Measurements from ENCODE around the gene VENTX.

VENTX gene, protein sequence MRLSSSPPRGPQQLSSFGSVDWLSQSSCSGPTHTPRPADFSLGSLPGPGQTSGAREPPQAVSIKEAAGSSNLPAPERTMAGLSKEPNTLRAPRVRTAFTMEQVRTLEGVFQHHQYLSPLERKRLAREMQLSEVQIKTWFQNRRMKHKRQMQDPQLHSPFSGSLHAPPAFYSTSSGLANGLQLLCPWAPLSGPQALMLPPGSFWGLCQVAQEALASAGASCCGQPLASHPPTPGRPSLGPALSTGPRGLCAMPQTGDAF

DNA sequence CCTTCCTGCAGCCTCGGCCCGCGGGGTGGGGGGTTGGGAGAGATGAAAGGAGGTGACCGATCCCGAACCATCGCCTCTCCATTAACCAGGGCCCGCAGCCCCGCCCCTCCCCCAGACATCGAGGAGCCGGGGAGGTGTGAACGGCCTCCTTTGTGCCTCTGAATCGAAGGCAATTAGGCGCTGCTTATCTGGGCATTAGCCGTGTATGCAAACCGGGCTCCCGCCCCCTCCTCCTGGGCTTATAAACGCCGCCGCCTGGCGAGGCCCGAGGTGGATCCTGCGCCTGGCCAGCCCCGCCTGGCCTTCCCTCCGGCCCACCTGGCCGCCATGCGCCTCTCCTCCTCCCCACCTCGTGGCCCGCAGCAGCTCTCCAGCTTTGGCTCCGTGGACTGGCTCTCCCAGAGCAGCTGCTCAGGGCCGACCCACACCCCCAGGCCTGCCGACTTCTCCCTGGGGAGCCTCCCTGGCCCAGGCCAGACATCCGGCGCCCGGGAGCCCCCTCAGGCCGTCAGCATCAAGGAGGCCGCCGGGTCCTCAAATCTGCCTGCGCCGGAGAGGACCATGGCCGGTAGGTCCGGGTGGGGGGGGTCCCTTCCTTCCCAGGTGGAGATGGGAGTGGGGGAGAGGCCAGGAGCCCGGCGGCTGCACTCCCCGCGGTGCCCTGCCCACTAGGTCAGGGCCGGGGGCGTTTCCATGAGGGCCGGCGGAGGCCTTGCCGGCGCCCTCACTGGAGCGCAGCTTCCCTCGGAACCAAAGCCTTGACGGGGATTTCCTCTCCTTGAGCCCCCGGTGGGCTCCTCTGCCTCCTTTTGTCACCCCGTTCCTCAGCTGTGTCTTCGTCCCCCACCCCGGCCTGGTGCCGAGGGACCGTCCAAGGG is at the start of gene VENTX:
Gene VENTX, plus strand, starts transcription at position 268 of the 878 bp plus-strand sequence. Its CDS starts 60 bp downstream, at position 328.
- DNase-seq (ENCODE audit: low spot score): no peak

DNA sequence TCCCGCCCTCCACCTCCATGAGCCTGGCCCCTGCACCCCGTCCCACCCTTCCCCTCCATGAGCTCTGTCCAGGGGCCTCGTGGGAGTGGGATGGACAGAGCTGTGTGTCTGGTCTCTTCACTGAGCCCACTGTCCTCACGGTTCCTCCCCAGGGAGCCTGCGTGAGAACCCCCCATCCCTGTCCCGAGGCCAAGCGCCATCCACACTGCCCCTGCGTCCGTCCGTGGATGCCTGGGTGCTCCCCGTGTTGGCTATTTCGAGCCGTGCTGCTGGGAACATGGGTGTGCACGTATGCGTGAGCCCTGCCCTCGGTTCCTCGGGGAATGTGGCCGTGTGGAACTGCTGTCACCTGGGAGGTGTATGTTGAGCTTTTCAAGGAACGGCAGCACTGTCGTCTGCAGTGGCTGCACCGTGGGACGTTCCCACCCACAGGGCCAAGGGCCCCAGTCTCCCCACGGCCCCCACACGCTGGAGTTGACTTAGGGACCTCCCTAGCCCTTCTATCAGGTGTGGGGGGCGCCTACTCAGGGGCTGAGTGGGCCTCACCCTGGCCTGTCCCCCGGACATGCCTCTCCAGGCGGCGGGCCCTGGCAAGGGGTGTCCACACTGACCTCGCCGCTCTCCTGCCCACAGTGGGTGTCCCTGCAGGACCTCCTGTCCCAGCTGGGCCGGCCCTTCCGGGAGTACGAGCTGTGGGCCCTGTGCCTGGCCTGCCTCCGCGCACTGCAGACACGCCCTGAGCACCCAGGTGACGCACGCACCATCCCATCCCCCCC is 49.6 kb upstream of the VENTX start:
- DNase-seq (ENCODE audit: low spot score): no peak

DNA sequence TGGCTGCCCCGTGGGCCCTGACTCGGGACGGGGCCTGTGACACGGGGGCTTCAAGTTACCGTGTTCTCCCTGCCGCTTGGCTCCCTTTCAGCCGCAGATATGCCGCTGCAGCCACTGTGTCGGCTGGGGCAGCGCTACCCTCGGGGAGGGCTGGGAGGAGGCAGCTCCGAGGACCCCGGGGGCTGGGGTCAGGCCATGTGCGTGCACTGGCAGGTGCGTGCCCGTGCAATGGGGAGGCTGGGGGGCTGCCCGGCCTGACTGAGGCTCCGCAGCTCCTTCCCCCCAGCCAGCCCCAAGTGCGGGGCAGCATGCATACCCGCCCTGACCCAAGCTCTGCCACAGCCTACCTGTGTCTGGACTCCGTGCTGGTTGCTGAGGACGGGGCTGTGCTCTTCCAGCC is 48.4 kb upstream of the VENTX start:
- DNase-seq (ENCODE audit: low spot score): no peak

DNA sequence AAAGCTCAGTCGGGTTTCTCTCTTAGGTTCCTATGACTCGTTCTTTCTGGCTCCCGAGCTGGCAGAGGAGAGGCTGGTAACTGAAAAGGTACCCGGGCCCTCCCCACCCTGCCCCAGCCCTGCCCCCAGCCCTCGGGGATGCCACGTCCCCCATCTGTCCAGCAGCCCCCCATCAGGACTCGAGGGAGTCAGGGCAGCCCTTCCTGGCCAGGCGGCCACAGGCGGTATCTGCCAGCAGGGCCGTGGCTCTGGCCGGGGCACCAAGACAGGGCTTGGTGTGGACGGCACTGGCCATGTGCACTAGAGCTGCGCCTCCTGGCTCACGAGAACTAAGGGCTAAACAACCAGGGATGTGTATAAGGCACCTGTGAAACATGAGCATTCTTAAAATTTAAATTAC is 47.9 kb upstream of the VENTX start:
- no peak for DNase-seq (ENCODE audit: low spot score)

DNA sequence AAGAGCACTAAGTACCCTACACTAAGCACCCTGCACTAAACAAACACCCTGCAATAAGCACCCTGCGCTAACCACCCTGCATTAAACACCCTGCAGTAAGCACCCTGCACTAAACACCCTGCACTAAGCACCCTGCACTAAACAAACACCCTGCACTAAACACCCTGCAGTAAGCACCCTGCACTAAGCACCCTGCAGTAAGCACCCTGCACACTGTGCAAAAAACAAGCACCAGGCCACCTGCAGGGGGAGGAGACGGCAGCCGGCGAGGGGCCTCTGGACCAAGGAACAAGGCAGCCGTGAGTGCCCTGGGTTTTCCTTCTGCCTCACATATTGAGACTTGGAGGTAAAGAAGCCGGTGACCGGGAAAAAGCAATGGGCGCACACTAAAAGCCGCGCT is 47.4 kb upstream of the VENTX start:
- DNase-seq (ENCODE audit: low spot score): no peak

DNA sequence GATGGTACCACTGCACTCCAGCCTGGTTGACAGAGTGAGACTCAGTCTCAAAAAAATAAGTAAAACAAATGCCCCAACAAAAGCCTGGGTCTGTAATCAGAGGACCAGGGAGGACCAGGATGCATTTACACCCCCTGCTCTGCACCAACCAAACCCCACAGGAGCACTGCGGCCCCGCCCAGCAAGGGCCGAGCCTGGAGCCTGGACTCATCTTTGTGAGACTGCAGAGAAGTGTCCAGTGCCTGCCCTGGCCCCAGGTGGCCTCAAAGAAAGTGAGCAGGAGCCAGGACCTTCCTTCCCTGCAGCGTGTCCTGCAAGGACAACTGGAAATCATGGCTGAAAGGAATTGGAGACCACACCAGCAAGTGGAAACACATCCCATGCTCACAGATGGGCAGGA is 46.0 kb upstream of the VENTX start:
- DNase-seq (ENCODE audit: low spot score): no peak

DNA sequence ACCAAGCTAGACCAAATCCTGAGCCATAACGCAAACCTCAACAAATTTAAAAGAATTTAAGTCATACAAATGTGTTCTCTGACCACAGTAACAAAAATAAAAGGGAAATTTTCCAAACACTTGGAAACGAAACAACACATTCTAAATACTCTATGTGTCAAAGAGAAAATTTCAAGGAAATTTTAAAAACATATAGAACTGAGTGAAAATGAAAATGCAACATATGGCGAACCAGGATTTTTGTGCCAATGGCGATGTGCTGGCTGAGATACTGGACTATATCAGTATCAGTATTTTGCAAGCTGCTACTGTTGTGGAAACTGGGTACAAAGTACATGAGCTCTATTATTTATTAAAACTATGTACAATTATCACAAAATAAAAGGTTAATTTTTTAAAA is 43.5 kb upstream of the VENTX start:
- DNase-seq (ENCODE audit: low spot score): no peak

DNA sequence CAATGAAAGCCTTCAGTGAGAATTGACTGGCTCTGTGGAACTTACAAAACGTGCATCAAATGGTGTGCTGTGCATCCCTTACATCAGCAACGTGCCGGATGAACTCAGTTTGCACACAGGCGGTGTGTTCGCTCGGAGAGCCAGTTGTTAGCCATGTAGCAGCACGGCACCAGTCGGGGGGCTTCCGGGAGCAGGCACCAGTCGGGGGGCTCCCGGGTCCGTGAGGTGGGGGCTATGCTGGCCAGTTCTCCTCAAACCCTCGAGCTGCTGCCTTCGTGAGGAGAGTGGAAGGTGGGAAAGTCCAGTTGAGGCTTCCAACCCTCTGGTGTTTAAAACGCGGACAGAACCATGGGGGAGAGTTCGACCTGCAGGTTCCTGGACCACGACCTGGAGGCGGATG is 42.6 kb upstream of the VENTX start:
- DNase-seq (ENCODE audit: low spot score): no peak

DNA sequence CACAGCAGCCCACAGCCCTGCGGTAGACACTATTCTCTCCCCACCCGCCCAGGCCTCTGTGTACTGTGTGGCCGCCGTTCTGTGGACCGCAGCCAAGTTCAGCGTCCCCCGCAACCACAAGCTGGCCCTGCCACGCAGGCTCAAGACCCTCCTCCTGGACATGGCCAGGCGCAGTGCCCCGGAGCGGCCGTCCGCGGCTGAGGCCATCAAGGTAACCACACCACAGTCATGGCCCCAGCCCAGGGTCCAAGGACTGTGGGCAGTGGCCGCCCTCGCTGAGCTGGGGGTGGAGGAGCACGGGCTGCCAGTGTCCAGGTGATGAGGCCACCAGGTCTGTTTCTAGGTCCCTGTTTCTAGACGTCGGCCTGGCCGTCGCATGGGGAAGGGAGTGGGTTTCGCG is 42.0 kb upstream of the VENTX start:
- no peak for DNase-seq (ENCODE audit: low spot score)

DNA sequence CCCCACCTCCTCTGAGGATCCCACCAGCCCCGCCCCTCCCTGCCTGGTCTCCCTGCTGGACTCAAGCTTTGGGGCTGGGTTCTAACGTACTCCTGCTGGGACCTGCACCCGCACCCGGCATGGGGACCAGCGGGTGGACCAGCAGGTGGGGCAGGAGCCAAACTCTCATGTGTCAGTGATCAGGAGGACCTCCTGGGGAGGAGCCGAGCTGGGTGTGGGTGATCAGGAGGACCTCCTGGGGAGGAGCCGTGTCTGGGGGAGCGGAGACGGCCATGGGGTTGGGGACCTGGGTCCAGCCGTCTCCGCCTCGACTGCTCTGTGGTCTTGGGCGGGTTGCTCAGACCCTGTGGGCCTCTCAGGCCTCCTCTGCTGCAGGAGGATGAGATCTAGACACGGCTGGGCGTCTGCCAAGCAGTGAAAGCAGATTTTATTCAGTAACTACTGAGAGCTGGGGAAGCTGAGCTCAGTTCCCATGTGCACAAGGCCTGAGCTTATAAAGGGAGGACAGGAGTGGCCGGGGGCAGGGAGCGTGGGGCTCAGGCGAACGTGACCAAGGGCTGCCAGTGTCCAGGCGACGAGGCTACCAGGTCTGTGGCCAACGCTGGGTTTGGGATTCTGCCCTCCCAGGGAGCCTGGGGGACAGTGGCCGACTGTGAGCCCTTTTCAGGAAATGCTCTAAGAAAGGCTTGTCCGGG is 41.3 kb upstream of the VENTX start:
- DNase-seq (ENCODE audit: low spot score): no peak

DNA sequence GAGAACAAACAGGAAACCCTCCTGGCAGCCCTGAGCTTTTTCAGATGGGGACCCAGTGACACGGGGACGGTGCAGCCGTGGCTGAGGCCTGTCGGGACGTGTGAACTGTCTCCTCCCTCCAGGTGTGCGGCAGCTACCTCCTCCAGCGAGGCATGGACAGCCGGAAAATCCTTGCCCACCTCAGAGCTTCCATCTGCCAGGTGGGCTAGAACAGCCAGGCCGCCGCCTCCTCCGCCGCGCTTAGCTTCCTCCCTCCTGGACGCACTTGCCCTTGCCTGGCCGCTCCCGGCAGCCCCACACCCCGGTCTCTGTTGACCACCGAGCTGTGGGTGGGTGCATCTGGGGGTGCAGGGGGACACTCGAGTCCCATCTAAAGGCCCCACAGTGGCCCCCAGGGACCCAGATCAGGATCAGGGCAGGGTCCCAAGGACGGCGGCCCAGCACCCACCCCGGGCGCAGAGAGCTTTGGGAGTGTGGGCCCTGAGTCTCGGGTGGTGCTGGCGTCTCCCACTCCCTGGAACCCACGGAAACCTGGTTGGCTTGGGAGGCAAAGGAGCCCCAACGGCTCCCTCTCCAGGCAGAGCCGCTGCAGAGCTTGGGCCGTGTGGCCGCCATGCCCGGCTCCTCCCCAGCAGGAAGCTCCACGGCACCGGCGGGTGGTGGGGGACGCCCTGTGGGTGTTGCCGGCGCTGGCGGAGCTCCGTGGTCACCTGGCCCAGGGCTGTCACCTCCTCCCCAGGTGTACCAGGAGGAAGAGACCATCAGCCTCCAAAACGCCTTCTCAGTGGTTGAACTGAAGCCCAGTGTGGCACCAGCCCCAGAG is 40.5 kb upstream of the VENTX start:
- DNase-seq (ENCODE audit: low spot score): no peak

DNA sequence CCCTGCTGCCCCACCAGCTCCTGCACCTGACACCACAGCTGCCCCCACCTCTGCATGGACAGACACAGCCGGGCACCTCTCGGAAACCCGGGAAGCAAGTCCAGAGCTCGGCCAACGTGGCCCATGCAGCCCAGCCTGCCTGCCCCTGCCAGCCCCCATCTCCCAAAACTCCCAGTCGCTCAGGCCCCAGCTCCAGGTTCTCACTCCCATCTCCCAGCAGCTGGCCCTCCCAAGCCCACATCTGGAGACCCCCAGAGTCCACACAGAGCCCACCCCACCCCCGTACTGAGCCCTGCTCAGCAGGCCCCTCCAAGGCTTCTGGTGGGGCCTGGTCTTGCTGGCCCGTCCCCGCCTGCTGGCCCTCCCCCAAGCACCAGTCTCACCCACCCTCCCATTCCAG is 39.9 kb upstream of the VENTX start:
- no peak for DNase-seq (ENCODE audit: low spot score)

DNA sequence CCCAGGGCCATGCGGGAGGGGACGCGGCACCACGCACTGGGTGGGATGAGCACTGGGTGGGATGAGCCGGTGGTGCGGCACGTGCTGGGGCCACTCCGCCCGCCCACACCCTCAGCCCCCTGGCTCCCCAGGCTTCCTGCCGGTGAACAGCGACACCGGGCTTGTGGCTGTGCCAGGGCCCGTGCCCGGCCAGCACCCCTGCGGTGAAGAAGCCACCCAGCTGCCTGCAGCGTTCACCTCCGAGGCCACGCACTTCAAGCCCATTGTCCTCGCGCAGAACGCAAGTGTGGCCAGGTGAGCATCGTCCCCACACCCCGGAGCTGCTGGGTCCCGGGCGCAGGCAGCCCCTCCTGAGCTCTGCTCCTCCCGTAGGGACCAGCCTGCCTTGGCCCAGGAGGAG is 39.4 kb upstream of the VENTX start:
- DNase-seq (ENCODE audit: low spot score): no peak

DNA sequence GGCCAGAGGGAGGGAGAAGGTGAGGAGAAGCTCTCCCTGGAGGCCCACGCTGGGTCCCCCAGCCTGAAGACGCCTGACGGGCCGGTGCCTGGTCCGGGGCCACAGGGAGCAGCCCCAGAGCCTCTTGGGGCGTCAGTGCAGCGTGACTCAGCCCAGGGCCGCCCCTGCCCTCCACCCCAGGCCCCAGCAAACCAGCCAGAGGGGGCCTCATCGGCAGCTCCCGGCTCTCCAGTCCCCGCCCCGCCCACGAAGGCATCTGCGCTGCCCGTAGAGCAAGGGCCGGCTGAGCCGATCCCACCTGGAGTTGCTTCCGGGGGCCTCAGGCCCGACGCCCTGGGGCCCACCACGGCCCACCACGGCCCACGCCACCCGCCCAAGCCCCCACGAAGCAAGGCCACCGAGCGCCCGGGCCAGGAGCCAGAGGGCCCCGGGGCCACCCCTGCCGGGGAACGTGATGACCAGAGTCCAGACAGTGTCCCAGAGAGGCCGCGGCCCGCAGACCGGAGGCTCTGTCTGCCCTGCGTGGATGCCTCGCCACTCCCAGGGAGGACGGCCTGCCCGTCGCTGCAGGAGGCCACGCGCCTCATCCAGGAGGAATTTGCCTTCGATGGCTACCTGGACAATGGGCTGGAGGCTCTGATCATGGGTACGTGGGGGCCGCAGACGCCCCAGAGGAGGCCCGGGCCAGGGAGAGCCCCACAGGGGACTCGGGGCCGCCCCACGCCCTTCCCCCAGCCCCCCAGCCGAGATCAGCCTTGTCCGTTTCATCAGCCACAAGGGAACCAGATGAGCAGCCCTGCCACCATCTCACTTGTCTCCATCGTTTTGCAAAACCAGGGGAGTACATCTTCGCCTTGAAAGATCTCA is 38.8 kb upstream of the VENTX start:
- no peak for DNase-seq (ENCODE audit: low spot score)

DNA sequence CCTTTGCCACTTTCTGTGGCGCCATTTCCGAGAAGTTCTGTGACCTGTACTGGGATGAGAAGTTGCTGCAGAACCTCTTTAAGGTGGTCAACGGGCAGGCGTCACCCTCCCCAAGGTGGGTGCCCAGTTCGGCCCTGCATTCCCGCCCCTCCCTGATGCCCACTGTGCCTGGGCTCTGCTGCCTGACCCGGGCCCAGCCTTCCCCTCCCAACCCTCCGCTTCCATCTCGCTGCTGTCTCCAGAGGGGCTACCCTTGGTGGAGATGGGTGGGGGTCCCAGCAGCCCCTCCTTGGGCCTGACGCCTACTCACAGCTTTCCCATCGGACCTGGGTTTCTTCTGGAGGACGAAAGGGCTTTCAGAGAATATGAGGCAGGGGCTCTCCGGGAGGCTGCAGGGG is 38.2 kb upstream of the VENTX start:
- DNase-seq (ENCODE audit: low spot score): no peak

DNA sequence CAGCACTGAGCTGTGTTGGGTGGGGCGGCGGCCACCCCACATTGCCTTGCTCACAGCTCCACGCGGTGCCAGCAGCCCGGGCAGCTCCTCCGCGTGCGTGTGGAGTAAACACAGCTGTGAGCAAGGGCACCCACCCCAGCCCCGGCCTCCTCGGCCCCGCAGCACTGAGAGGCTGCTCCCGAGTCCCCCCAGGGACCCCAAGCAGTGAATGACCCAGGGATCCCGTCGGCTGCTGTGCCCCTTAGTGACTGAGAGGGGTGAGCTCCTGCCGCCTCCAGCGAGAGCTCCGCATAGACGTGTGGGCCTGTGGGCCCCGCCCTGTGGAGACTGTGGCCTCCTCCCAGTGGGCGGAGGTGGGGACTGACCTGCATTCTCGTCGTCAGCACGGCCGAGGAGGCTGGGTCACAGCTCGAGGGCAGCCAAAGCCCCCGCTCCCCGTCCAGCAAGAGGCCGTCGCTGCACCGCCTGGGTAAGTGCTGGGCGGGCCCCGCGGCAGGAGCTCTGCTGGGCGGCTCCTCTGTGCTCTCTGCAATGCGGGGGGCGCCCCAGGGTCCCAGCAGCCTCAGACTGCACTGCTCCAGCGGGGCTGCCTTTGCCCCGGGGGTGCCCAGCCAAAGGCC is 37.6 kb upstream of the VENTX start:
- DNase-seq (ENCODE audit: low spot score): no peak

DNA sequence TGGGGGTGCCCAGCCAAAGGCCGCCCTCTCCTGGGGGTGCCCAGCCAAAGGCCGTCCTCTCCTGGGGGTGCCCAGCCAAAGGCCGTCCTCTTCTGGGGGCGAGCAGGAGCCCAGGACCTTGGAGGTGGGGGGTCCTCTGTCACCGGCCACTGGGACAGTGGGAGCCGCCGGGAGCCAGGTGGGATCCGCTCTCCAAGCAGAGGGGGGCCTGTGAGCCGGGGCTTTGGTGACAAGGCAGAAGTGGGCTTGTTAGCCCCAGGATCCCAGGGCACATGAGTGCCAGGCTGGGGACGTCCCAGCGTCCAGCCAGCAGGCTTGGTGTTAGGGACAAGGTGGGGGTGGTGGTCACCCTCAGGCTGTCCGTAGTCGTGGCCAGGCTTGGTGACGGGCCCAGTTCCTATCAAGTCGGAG is 37.0 kb upstream of the VENTX start:
- DNase-seq (ENCODE audit: low spot score): no peak

DNA sequence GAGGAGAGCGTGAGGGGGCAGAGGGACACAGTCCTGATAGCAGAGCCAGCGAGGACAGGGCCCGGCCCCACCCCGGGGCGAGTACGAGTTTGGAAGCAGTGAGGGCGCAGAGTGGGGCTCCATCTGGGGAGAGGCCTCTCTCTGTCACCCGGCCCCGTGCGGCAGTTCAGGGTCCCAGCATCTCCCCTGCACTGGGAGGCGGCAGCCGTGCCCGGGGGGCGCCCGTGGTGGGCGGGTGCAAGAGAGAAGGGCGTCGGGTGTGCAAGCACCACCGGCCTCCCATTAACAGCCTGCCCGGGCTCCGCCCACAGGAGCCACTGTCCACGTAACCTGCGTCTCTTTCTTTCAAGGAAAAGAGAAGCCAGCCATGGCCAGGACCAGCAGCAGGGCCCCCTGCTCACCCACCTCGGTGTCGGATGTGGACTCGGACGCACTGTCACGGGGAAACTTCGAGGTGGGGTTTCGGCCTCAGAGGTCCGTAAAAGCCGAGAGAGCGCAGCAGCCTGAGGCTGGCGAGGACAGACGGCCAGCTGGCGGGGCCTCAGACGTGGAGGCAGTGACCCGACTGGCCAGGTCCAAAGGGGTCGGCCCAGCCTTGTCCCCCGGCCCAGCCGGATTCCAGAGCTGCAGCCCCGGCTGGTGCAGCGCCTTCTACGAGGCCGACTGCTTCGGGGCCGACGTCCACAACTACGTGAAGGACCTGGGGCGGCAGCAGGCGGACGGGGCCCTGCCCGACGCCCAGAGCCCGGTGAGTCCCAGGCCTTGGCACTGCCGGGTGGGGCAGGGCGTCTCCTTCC is 36.3 kb upstream of the VENTX start:
- DNase-seq (ENCODE audit: low spot score): no peak

Measured in HuH-7.5 (cell line).